Thoracic aorta (tissue), 2 donors: ENCODE data around the gene UBE2D4. TPM values are rescaled to one million over a fixed set of nuclear protein-coding genes. Genes with fewer than 3 reads are reported as not detected.

ENCODE experiments used
- ATAC-seq: fragments of 150-250 bp; one replicate; pipeline ENCODE4 v1.8.0; 2017; ENCODE audit warnings: low read depth; ENCODE audit not compliant: insufficient number of reproducible peaks, low FRiP score
- DNase-seq: peaks from one replicate; pipeline ENCODE4 v3.0.0-alpha.2; 2020; ENCODE audit warnings: low spot score
- H3K27ac ChIP-seq, 2 donors: fragments of 200-600 bp; sonication (generic); 1 replicate in 1 of 2; 2 replicates in 1 of 2; pipeline ENCODE4 v1.5.1; 2016; ENCODE audit warnings: mild to moderate bottlenecking in 2 of 2, moderate library complexity in 2 of 2
- H3K27me3 ChIP-seq: fragments of 200-600 bp; sonication (generic); replicated peaks from 2 replicates; pipeline ENCODE4 v1.6.0; 2016; ENCODE audit warnings: mild to moderate bottlenecking; ENCODE audit not compliant: insufficient read depth
- H3K36me3 ChIP-seq: fragments of 200-600 bp; sonication (generic); one replicate; pipeline ENCODE4 v1.5.1; 2016
- H3K4me1 ChIP-seq, 2 donors: fragments of 200-600 bp; sonication (generic); 1 replicate in 1 of 2; 2 replicates in 1 of 2; pipeline versions ENCODE4 v1.5.1 to v1.6.0; 2016; ENCODE audit warnings: low read depth in 2 of 2, mild to moderate bottlenecking in 1 of 2; ENCODE audit not compliant: control insufficient read depth in 1 of 2
- H3K4me3 ChIP-seq: fragments of 200-600 bp; sonication (generic); 2 replicates; pipeline ENCODE4 v1.5.1; 2016; ENCODE audit warnings: mild to moderate bottlenecking
- H3K9me3 ChIP-seq: fragments of 200-600 bp; sonication (generic); 2 replicates; pipeline ENCODE4 v1.5.1; 2016
- total RNA-seq, 2 donors: library from RNA; depleted of rRNA; stranded (reverse); fragments of >200 nt; gene quantifications; one replicate each; pipeline versions ENCODE4 v1.1.0 to v1.2.3, GENCODE V29; 2016
- TF ChIP-seq, protein P1 (sequence below): fragments of 200-600 bp; sonication (generic); IDR thresholded peaks from one replicate; pipeline ENCODE4 v1.5.1; 2019; ENCODE audit warnings: antibody characterized with exemption

UBE2D4 gene
- total RNA-seq, 2 donors from 2014 or later = 28.7 to 35.1 TPM

DNA sequence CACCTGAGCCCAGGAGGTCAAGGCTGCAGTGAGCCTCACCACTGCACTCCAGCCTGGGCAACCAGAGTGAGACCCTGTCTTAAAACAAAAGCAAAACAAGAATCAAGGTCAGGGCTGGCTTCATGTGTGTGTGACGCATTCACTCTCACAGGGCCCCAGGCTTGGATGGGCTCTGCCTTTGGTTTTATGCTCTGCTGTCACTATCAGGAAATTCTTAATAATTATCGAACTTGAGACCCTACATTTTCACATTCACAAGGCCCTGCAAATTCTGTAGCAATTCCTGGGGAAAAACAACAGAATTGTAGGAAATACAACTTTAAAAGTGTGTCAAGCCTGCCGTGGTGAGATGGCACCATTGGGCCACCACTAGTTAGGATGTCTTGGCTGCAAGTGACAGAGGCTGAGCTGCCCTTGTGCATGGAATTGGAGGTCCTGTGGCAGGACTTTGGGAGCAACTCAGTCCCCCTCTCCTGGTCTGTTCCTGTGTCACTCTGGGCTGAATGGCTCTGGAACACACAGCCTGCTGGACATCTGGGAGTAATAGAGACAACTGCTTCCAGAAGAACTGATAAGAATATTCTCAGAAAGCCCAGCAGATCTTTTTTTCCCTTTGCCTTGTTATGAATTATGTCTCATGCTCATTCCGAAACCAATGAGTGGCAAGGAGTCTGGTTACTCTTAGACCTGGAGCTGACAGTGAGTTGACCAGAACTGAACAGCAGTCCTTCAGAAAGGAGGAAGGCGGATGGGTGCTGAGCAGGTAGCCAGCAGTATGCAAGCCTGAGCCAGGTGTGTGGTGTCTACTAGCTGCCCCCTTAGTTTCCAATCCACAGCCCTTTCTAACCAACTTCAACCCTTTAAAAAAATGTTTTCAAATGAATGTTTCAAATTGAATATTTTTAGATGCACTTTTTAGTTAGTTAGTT lies 3.6 kb downstream of the UBE2D4 start:
- DNase-seq = no peak
- Histone ChIP-seq H3K27me3 (no peaks in the 10 kb centered on the region), H3K9me3 (no peaks in the 10 kb centered on the region), H3K4me3 (no peak overlapping the region), H3K27ac (no peak overlapping the region), H3K4me1 (peaks cover 3 to 20% of the 10 kb centered on the region in 2 donors), H3K36me3 (no peaks in the 10 kb centered on the region)
- ATAC-seq = no peak
- TF ChIP-seq, protein P1, sequence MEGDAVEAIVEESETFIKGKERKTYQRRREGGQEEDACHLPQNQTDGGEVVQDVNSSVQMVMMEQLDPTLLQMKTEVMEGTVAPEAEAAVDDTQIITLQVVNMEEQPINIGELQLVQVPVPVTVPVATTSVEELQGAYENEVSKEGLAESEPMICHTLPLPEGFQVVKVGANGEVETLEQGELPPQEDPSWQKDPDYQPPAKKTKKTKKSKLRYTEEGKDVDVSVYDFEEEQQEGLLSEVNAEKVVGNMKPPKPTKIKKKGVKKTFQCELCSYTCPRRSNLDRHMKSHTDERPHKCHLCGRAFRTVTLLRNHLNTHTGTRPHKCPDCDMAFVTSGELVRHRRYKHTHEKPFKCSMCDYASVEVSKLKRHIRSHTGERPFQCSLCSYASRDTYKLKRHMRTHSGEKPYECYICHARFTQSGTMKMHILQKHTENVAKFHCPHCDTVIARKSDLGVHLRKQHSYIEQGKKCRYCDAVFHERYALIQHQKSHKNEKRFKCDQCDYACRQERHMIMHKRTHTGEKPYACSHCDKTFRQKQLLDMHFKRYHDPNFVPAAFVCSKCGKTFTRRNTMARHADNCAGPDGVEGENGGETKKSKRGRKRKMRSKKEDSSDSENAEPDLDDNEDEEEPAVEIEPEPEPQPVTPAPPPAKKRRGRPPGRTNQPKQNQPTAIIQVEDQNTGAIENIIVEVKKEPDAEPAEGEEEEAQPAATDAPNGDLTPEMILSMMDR = no peak

DNA sequence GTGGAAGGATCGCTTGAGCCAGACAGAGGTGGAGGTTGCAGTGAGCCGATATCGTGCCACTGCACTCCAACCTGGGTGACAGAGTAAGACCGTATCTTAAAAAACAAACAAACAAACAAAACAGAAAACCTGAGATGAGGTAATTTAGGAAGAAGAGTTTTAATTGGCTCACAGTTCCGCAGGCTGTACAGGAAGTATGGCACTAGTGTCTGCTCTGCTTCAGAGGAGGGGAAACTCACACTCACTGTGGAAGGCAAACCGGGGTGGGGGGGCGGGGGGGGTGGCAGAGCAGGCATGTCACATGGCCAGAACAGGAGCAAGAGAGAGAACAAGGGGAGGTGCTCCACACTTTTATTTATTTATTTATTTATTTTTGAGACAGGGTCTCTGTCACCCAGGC lies 5.1 kb downstream of the UBE2D4 start:
- TF ChIP-seq, protein P1 = no peak
- no peaks in the 10 kb centered on the region for H3K9me3 ChIP-seq
- no peak overlapping the region for H3K4me3 ChIP-seq
- H3K4me1 ChIP-seq = peaks cover 0 to 8% of the 10 kb centered on the region in 2 donors
- no peaks in the 10 kb centered on the region for H3K27me3 ChIP-seq
- no peak for ATAC-seq
- H3K27ac ChIP-seq = no peak overlapping the region
- no peaks in the 10 kb centered on the region for H3K36me3 ChIP-seq
- DNase-seq = no peak

DNA sequence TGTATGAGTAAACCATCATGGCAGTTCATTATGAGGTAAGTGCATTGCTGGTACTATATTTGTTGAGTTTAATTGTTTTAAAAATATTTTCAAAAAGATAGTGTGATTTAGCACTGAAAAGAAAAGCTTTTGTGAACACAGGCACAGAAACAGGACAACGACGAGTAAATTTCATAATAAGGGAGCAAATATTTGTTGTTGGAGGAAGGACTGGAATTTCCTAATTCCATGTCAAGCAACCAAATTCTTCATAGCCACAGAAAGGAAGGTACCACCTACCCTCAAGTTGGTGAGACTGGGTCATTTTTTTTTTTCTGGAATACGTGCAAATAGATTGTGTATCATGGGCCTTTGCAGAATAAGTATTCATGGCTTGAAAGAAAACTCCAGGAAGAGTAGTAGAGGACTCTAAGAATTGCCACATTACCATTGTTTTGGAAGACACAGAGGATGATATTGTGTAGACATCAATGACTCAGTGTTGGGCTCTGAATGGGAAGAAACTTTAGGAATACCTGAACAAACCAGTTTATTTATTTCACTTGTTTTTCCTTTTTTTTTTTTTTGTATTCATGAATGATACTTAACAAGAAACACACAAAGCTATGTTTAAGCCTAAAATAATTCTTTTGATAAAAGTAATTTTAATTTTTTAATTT lies 7.8 kb downstream of the UBE2D4 start:
- Histone ChIP-seq H3K27ac (no peak overlapping the region), H3K27me3 (no peaks in the 10 kb centered on the region), H3K9me3 (no peaks in the 10 kb centered on the region), H3K4me3 (no peak overlapping the region), H3K36me3 (no peaks in the 10 kb centered on the region), H3K4me1 (no peaks in the 10 kb centered on the region)
- TF ChIP-seq, protein P1 = no peak
- DNase-seq = no peak
- no peak for ATAC-seq

DNA sequence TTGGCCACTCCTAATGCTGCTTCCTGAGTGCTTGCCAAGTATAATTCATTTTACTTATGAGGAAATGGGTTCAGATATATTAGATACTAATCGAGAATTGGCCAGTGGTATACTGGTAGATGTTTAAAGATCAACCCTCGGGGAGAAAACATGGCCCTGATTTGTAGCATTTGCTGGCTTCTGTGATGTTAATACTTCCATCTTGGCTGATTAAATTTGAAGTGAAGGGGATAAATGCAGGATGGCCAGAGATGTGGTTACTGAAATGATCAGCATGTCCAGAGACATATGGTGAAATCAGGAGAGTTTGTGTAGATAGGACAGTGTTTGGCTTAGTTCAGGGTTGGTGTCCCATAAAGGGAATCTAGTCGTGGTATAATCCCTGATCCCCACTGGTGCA lies 11.2 kb downstream of the UBE2D4 start:
- no peak for DNase-seq
- Histone ChIP-seq H3K4me3 (no peak overlapping the region), H3K9me3 (no peaks in the 10 kb centered on the region), H3K27me3 (no peaks in the 10 kb centered on the region), H3K27ac (no peak overlapping the region), H3K4me1 (no peaks in the 10 kb centered on the region), H3K36me3 (no peaks in the 10 kb centered on the region)
- ATAC-seq = no peak
- TF ChIP-seq, protein P1 = no peak

DNA sequence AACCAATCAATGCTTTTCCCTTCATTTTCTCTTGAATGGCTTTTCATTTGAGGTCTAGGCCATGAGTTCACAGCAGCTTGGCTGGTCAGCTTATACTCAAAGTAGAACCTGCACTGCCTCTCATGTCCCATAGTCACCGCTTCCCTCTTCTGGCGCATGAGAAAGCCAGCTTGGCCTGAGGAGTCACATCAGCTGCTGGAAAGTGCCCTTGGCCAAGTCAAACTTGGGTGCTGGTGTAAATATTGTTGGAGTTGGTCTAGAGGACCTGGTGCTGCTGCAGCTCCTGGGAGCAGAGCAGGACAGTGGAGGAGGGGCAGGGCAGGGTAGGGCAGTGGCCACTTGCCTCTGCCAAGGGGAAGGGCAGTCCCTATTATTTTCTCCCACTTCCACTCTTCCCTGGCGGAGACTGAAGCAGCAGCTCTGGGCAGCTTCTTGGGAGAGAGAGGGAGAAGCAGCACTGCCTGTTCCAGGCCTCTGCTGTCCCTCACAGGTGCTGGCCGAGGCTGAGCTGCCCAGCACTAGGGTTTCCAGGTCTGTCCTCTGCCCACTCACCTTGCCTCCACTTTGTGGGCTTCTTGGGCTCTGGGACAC lies 12.8 kb downstream of the UBE2D4 start:
- ATAC-seq = no peak
- Histone ChIP-seq H3K36me3 (no peaks in the 10 kb centered on the region), H3K9me3 (no peaks in the 10 kb centered on the region), H3K27ac (no peak overlapping the region), H3K27me3 (no peaks in the 10 kb centered on the region), H3K4me1 (no peaks in the 10 kb centered on the region), H3K4me3 (no peak overlapping the region)
- no peak for DNase-seq
- TF ChIP-seq, protein P1 = no peak
